IPS-18c (cell line): ENCODE results near the gene SREK1IP1.

ENCODE experiments used
- H3K4me3 ChIP-seq: 2 replicates; pipeline ENCODE4 v1.7.0; 2013; ENCODE audit warnings: low read depth, mild to moderate bottlenecking, low read length, moderate library complexity; ENCODE audit not compliant: insufficient read depth
- H3K9me3 ChIP-seq: one replicate; pipeline ENCODE4 v1.6.1; 2013; ENCODE audit warnings: mild to moderate bottlenecking, low read length, moderate library complexity; ENCODE audit not compliant: control insufficient read depth, insufficient read depth

Gene SREK1IP1

GRCh38 chr5:64768358-64769312 is at the start of gene SREK1IP1, which contains the start of gene CWC27:
Gene SREK1IP1 (minus strand): TSS chr5:64768691. CDS start chr5:64768517, 174 bp downstream.
Gene CWC27 (plus strand): TSS chr5:64768930. CDS start chr5:64769147, 217 bp downstream.
- no peaks in the 10 kb centered on the region for H3K9me3 ChIP-seq
- peak within 1 kb of the TSS; percentile 75 for H3K4me3 ChIP-seq

GRCh38 chr5:64818245-64818644 is 49.8 kb upstream of the SREK1IP1 start:
- H3K9me3 ChIP-seq = no peaks in the 10 kb centered on the region
- no peak overlapping the region for H3K4me3 ChIP-seq

GRCh38 chr5:64814073-64814472 is 45.6 kb upstream of the SREK1IP1 start:
- Histone ChIP-seq H3K4me3 (no peak overlapping the region), H3K9me3 (no peaks in the 10 kb centered on the region)

GRCh38 chr5:64811050-64811640 is 42.7 kb upstream of the SREK1IP1 start:
- H3K4me3 ChIP-seq = no peak overlapping the region
- H3K9me3 ChIP-seq = no peaks in the 10 kb centered on the region

GRCh38 chr5:64807520-64807919 is 39.0 kb upstream of the SREK1IP1 start:
- Histone ChIP-seq H3K9me3 (no peaks in the 10 kb centered on the region), H3K4me3 (no peak overlapping the region)

- H3K4me3 ChIP-seq = no peak overlapping the region
- H3K9me3 ChIP-seq = no peaks in the 10 kb centered on the region
Measured at GRCh38 chr5:64806537-64806936, 38.0 kb upstream of the SREK1IP1 start.

GRCh38 chr5:64800926-64801325 is 32.4 kb upstream of the SREK1IP1 start:
- Histone ChIP-seq H3K4me3 (no peak overlapping the region), H3K9me3 (no peaks in the 10 kb centered on the region)

- Histone ChIP-seq H3K9me3 (no peaks in the 10 kb centered on the region), H3K4me3 (no peak overlapping the region)
Measured at GRCh38 chr5:64796301-64796700, 27.8 kb upstream of the SREK1IP1 start.

- Histone ChIP-seq H3K4me3 (no peak overlapping the region), H3K9me3 (no peaks in the 10 kb centered on the region)
Measured at GRCh38 chr5:64794053-64794770, 25.7 kb upstream of the SREK1IP1 start.

- Histone ChIP-seq H3K4me3 (no peak overlapping the region), H3K9me3 (no peaks in the 10 kb centered on the region)
Measured at GRCh38 chr5:64792469-64792868, 24.0 kb upstream of the SREK1IP1 start.

GRCh38 chr5:64790210-64790609 is 21.7 kb upstream of the SREK1IP1 start:
- H3K4me3 ChIP-seq = no peak overlapping the region

GRCh38 chr5:64789457-64789856 is 21.0 kb upstream of the SREK1IP1 start:
- no peak overlapping the region for H3K4me3 ChIP-seq
- no peaks in the 10 kb centered on the region for H3K9me3 ChIP-seq

More at GRCh38 chr5:64790210-64790609, 21.7 kb upstream of the SREK1IP1 start:
- no peaks in the 10 kb centered on the region for H3K9me3 ChIP-seq

- no peak overlapping the region for H3K4me3 ChIP-seq
- no peaks in the 10 kb centered on the region for H3K9me3 ChIP-seq
Measured at GRCh38 chr5:64788156-64788555, 19.7 kb upstream of the SREK1IP1 start.

GRCh38 chr5:64786372-64786771 is 17.9 kb upstream of the SREK1IP1 start:
- no peaks in the 10 kb centered on the region for H3K9me3 ChIP-seq
- no peak overlapping the region for H3K4me3 ChIP-seq

GRCh38 chr5:64784451-64785025 is 16.0 kb upstream of the SREK1IP1 start:
- no peak overlapping the region for H3K4me3 ChIP-seq
- H3K9me3 ChIP-seq = no peaks in the 10 kb centered on the region

- no peaks in the 10 kb centered on the region for H3K9me3 ChIP-seq
- no peak overlapping the region for H3K4me3 ChIP-seq
Measured at GRCh38 chr5:64775291-64775690, 6.8 kb upstream of the SREK1IP1 start.

GRCh38 chr5:64773533-64773932 is 5.0 kb upstream of the SREK1IP1 start:
- H3K9me3 ChIP-seq = no peaks in the 10 kb centered on the region
- H3K4me3 ChIP-seq = no peak overlapping the region
